GM12891 (cell line): ENCODE data around the gene TBC1D25.

Source experiments
- DNase-seq: peaks from one replicate; pipeline ENCODE4 v3.0.0; 2011; ENCODE audit warnings: low spot score; ENCODE audit not compliant: insufficient read length
- FAIRE-seq: peaks from 2 replicates; lab custom pipeline; 2011; peaks lifted over from hg19 to GRCh38; lab: Jason Lieb, UNC
- PAX5 ChIP-seq: IDR thresholded peaks from 2 replicates; pipeline ENCODE4 v1.6.1; 2011; ENCODE audit warnings: low read length, moderate library complexity, mild to moderate bottlenecking; ENCODE audit not compliant: insufficient read depth, severe bottlenecking
- POLR2A ChIP-seq: IDR thresholded peaks from 2 replicates; pipeline ENCODE4 v1.6.1; 2011; ENCODE audit warnings: low read depth, low read length, control low read depth
- POLR2AphosphoS5 ChIP-seq: IDR thresholded peaks from 2 replicates; pipeline ENCODE4 v1.6.1; 2011; ENCODE audit warnings: low read depth, low read length, control low read depth
- POU2F2 ChIP-seq: IDR thresholded peaks from 2 replicates; pipeline ENCODE4 v1.6.1; 2011; ENCODE audit warnings: low read depth, mild to moderate bottlenecking, control low read depth, low read length, moderate library complexity
- SPI1 ChIP-seq: IDR thresholded peaks from 2 replicates; pipeline ENCODE4 v1.6.1; 2011; ENCODE audit warnings: low read depth, low read length, control low read depth
- TAF1 ChIP-seq: IDR thresholded peaks from 2 replicates; pipeline ENCODE4 v1.6.1; 2011; ENCODE audit warnings: low read depth, low read length, control low read depth

The TBC1D25 gene

DNA sequence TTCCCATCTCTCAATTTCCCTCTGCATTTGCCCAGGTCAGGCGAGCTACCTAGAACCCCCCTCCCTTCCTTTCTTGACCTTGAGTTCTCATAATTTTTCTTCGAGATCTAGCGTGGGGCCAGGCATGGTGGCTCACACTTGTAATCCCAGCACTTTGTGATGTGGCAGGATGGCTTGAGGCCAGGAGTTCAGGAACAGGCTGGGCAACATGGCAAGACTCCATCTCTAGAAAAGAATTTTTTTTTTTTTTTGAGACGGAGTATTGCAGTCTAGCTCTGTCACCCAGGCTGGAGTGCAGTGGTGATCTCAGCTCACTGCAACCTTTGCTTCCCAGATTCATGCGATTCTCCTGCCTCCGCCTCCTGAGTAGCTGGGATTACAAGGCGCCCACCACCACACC lies 35.3 kb upstream of the TBC1D25 start:
- DNase-seq (no peak), FAIRE-seq (no peak)
- TF ChIP-seq POLR2AphosphoS5 = no peak
- no peak for TF ChIP-seq TAF1
- no peak for TF ChIP-seq PAX5
- TF ChIP-seq SPI1 = no peak
- no peak for TF ChIP-seq POU2F2

DNA sequence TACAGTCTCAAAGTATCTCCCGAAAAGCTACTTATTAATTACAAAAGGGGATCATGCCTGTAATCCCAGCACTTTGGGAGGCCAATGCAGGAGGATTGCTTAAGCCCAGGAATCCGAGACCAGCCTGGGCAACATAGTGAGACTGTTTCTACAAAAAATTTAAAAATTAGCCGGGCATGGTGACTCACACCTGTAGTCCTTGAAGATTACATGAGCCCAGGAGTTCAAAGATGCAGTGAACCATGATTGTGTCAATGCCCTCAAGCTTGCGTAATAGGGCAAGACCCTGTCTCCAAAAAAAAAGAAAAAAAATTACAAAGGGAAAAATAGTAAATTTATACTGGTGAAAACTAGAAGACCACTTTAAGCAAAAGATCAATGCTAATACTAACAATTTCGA lies 34.0 kb upstream of the TBC1D25 start:
- TF ChIP-seq TAF1 = no peak
- TF ChIP-seq PAX5 = no peak
- TF ChIP-seq POU2F2 = no peak
- TF ChIP-seq SPI1 = no peak
- TF ChIP-seq POLR2AphosphoS5 = no peak
- TF ChIP-seq POLR2A = no peak
- DNase-seq = no peak
- FAIRE-seq = no peak

DNA sequence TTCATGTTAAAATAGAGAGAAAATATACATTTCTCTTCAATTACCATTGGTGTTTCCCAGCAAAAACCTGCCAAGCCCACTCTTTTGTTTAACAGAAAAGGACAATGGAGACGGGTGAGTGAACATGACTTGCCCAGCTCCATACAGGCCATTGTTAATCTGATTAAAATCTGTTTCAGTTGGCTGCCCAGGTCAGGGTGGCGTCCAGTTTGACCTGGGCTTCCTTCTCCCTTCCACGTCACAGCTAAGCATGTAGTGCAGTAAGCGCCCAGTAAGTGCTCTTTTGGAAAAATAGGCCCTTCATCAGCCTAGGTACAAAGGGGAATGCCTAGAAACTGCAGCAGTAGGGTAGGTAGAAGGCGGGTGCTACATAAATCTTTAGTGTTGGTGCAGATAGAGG lies 32.3 kb upstream of the TBC1D25 start:
- DNase-seq = no peak
- FAIRE-seq = no peak
- TF ChIP-seq POLR2AphosphoS5 (no peak), SPI1 (no peak), TAF1 (no peak), POU2F2 (no peak), PAX5 (no peak), POLR2A (no peak)

DNA sequence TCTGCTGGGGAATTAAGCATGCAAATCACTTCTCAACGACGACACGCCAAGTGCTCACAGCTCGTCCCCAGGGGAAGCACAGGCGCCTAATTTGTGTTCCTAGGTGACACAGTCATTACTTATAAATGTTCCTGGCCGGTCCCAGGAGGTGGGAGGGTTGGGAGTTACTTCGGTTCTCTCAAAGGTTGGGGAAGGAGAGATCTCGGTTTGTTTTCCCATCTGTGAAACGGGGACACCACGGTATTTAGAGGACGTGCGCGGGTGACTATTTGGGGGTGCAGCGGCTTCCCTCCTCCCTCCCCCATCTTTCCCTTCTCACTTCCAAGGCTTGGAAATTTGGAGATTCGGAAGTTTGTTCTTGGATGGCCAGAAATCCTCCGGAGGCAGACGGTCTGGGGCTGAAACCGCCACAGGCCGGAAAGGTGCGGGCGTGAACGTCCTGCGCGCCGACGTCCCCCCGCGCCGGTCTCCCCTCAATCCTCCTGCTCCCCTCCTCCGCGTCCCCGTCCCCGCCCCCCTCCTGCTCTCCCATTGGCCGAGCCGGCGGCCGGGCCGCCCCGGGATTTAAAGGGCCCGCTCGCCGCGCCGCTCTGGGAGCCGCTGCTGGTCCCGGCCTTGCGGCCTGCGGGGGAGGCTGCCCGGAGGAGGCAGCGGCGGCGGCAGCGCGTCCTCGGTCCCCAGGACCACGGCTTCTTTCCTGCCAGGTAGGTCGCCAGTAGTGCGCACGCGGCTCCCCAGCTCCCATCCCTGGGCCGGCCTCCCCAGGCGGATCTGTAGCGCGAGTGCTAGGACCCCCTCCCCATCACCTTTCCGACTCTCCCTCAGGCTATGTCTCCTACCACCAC lies 30.9 kb upstream of the TBC1D25 start, which contains the start of gene PORCN:
TSS of gene PORCN (plus strand) at position 593 of the 845 bp plus-strand sequence. CDS start 829 bp downstream, outside the sequence.
- DNase-seq (peak; percentile 92), FAIRE-seq (peak; percentile 93)
- TF ChIP-seq PAX5 (no peak), TAF1 (no peak), POLR2A (peak; percentile 61), POU2F2 (peak; percentile 73; the same call in 1 of the 2 replicates), SPI1 (no peak), POLR2AphosphoS5 (0 out of 2 replicates have a peak, but pooled peaks have one; percentile 51)

DNA sequence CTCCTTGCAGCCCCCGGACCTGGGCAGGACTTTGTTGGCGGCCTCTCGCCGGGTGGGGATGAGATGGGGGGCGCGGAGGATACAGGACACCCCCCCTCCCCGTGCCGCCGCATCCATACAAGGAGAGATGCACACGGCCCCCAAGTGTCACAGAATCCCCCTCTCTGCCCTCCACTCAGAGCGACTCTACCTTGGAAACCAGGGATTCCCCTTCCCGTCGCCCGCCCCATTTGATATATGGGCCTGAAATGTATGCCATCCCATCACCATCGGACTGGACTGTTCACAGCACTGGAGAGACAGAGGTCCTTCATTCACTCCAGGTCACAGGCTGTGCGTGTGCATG lies 30.3 kb upstream of the TBC1D25 start:
- DNase-seq = no peak
- FAIRE-seq = no peak
- TF ChIP-seq POLR2A (no peak), POLR2AphosphoS5 (no peak), SPI1 (no peak), PAX5 (no peak), TAF1 (no peak), POU2F2 (no peak)

DNA sequence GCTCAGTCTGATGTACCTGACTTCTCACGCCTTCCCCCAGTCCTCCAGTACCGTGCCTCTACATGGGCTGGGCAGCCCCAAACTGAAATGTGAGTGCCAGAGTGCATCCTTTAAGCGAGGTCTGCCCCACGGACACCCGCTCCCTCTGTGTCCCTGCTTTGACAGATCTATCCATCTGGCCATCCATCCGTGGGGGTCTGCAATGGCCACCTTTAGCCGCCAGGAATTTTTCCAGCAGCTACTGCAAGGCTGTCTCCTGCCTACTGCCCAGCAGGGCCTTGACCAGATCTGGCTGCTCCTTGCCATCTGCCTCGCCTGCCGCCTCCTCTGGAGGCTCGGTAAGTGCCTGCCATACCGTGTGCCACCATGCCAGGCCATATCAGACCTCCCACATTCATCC lies 29.9 kb upstream of the TBC1D25 start:
- TF ChIP-seq POLR2AphosphoS5 = no peak
- TF ChIP-seq POLR2A = no peak
- TF ChIP-seq PAX5 = no peak
- TF ChIP-seq TAF1 = no peak
- no peak for TF ChIP-seq POU2F2
- TF ChIP-seq SPI1 = no peak
- DNase-seq = no peak
- peak; percentile 52 for FAIRE-seq

DNA sequence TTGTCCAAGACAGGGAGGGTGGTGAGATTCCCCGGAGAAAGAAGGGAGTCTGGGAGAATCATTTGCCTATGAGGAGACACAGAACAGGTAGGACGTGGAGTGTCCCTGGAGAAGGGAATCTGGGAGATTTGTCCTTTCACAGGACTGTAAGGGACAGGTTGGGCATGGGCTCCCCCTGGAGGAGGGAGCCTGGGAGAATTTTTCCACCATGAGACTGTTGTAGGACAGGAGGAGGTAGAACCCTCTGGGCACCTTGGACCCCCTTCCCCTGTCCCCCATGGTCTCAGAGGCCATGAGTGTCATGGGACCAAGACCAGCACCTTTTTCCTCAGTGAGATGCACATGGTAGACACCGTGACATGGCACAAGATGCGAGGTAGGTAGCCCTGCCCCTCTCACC lies 28.0 kb upstream of the TBC1D25 start:
- TF ChIP-seq SPI1 = no peak
- TF ChIP-seq POU2F2 = no peak
- TF ChIP-seq PAX5 = no peak
- no peak for TF ChIP-seq POLR2A
- no peak for TF ChIP-seq POLR2AphosphoS5
- no peak for TF ChIP-seq TAF1
- DNase-seq = no peak
- no peak for FAIRE-seq

DNA sequence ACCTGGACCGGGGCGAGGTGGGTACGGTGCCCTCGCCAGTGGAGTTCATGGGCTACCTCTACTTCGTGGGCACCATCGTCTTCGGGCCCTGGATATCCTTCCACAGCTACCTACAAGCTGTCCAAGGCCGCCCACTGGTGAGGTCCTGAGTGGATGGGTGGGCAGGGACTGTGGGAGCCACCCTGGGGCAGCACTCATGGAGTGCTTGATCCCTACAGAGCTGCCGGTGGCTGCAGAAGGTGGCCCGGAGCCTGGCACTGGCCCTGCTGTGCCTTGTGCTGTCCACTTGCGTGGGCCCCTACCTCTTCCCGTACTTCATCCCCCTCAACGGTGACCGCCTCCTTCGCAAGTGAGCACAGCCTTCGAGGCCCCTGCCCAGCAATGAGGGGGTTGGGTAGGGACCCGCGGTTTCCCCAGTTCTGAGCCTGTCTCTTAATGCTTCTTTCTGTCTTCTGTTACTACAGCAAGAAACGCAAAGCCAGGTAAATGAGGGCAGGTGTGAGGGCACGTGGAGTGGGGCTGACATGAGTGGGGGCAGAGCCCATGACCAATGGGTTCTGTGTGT lies 27.1 kb upstream of the TBC1D25 start:
- no peak for FAIRE-seq
- no peak for DNase-seq
- TF ChIP-seq PAX5 (no peak), POLR2AphosphoS5 (no peak), POU2F2 (no peak), TAF1 (no peak), POLR2A (no peak), SPI1 (no peak)

DNA sequence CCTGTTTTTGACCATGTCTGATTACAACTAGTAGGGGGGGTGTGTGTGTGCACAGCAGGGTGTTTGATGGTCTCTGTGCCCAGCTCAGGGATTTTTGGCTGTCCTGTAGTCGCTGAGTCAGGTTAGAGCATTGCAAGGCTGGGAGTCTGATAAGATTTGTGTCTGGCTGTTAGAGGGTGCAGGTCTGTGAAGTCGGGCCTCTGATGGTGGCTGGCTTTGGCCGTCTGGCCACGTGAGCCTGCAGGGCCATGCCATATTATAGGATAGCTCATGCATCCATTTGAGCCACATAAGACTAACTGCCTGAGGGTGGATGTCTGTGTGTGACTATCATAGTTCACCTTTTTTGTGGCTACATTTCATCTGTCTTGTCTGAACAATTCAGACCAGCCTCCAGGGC lies 25.8 kb upstream of the TBC1D25 start:
- DNase-seq (no peak), FAIRE-seq (no peak)
- no peak for TF ChIP-seq TAF1
- TF ChIP-seq PAX5 = no peak
- TF ChIP-seq POLR2A = no peak
- no peak for TF ChIP-seq SPI1
- TF ChIP-seq POU2F2 = no peak
- no peak for TF ChIP-seq POLR2AphosphoS5

DNA sequence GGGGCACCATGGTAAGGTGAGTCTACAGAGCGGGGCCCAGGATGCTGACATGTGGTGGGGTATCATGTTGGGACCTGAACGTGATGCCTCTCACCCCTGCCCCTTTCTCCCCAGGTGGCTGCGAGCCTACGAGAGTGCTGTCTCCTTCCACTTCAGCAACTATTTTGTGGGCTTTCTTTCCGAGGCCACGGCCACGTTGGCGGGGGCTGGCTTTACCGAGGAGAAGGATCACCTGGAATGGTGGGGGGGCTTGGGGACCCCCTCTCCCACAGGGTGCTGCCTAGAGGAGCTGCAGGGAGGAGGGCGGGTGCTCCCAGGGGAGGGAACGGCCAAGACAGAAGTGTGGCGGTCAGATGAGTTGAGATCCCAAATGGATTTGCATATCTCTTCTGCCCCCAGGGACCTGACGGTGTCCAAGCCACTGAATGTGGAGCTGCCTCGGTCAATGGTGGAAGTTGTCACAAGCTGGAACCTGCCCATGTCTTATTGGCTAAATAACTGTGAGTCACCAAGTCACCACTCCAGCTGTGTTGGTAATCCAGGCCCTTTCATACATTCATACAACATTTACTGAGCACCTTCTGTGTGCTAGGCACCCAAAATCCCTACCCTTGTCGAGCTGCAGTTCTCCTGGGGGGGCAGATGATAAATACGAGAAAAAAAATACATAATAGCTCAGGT lies 25.2 kb upstream of the TBC1D25 start:
- DNase-seq = no peak
- no peak for FAIRE-seq
- no peak for TF ChIP-seq POLR2AphosphoS5
- TF ChIP-seq SPI1 = no peak
- TF ChIP-seq POU2F2 = no peak
- no peak for TF ChIP-seq PAX5
- TF ChIP-seq POLR2A = no peak
- no peak for TF ChIP-seq TAF1
